ENCODE results near the gene USP43.
"Not testable (repeated sequence)": the region's sequence is repeated elsewhere in the genome, so short reads cannot be mapped to it uniquely, and the experiment has no call there.

USP43 gene, protein sequence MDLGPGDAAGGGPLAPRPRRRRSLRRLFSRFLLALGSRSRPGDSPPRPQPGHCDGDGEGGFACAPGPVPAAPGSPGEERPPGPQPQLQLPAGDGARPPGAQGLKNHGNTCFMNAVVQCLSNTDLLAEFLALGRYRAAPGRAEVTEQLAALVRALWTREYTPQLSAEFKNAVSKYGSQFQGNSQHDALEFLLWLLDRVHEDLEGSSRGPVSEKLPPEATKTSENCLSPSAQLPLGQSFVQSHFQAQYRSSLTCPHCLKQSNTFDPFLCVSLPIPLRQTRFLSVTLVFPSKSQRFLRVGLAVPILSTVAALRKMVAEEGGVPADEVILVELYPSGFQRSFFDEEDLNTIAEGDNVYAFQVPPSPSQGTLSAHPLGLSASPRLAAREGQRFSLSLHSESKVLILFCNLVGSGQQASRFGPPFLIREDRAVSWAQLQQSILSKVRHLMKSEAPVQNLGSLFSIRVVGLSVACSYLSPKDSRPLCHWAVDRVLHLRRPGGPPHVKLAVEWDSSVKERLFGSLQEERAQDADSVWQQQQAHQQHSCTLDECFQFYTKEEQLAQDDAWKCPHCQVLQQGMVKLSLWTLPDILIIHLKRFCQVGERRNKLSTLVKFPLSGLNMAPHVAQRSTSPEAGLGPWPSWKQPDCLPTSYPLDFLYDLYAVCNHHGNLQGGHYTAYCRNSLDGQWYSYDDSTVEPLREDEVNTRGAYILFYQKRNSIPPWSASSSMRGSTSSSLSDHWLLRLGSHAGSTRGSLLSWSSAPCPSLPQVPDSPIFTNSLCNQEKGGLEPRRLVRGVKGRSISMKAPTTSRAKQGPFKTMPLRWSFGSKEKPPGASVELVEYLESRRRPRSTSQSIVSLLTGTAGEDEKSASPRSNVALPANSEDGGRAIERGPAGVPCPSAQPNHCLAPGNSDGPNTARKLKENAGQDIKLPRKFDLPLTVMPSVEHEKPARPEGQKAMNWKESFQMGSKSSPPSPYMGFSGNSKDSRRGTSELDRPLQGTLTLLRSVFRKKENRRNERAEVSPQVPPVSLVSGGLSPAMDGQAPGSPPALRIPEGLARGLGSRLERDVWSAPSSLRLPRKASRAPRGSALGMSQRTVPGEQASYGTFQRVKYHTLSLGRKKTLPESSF

DNA sequence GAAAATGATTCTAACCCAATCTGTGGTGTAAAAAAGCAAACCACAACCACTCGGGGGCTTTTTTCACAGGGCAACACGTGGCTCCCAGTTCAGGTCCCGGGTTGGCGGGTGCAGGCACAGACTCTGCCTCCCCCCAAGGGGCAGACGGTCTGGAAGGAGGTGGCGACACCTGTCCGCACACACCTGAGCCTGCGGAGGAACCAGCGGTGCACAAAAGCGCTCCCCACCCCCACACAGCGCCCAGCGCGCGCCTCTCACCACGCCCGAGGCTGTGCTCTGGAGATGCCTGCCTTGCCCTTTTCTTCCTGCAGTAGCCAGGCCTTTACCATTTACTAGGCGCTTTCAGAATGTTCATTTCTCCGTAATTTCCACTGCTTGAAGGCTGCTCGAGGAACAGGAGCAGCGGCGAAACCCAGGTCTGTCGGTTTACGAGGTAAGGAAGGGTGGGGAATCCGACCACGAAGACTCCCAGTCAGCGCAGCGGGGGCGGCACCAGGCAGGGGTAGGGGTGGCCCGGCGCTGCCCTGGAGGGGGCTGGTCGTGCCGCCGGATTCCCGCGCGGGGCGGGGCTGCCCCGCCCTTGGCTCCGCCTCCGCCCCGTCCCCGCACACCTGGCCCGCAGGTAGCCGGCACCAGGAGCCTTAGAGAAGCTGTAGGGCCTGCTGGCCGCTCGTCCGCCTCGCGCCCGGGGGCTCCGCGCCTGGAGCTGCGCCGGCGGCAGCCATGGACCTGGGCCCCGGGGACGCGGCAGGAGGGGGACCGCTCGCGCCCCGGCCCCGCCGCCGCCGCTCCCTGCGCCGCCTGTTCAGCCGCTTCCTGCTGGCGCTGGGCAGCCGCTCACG, at the start of gene USP43:
Gene USP43 (plus strand): TSS at position 608 of the 842 bp plus-strand sequence. CDS start 116 bp downstream, at position 724.
- DNase-seq, result no peak

DNA sequence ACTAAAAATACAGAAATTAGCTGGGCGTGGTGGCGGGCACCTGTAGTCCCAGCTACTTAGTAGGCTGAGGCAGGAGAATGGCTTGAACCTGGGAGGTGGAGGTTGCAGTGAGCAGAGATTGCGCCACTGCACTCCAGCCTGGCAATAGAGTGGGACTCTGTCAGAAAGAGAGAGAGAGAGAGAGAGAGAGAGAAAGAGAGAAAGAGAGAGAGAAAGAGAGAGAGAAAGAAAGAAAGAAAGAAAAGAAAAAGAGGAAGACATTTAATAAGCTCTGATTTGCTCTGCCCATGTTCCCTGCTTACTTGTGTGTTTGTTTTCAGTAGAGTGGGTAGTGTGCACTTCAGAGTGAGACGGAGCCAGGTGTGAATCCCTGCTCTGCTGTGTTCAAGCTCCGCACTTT, 47.7 kb upstream of the USP43 start:
- DNase-seq, result not testable (repeated sequence)

DNA sequence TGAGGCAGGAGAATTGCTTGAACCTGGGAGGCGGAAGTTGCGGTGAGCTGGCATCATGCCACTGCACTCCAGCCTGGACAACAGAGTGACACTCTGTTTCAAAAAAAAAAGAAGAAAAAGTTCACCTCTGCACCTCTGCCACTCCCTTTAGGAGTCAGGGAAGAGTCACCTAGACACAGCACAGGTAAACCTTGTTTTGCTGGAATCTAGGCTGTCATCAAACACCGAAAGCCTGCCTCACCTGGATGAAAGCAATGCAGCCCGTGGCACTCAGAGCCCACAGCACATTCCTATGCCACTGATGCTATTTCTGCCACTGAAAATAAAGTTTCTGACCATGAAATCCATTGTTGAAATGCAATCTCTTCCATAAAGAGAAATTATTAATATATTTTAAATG, 46.7 kb upstream of the USP43 start:
- no peak for DNase-seq

DNA sequence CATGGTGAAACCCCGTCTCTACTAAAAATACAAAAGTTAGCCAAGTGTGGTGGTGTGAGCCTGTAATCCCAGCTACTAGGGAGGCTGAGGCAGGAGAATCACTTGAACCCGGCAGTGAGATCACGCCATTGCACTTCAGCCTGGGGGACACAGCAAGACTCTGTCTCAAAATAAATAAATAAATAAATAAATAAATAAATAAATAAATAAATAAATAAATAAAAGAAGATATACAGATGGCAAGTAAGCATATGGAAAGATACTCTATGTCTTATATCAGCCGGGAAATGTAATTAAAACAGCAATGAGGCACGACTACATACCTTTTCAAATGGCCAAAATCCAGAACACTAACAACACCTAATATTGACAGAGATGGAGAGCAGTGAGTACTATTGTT, 40.7 kb upstream of the USP43 start:
- DNase-seq, result not testable (repeated sequence)

DNA sequence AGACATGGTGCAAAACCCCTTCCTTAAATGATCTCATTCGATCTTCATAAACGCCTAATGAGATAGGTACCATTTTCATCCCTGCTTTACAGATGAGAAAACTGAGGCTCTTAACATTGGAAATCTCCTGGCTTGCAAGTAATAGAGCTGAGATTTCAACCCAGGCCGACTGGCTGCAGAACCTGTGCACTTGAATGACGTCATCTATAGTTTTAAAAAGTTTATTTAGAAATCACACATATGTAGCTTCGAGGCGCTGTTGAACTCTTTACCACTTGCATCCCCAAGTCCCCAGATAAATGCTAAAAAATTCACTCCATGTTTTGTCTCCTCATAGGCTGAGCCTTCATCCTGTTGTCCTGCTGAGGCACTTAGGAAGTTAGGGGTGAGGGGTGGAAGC, 38.9 kb upstream of the USP43 start:
- DNase-seq, result no peak

DNA sequence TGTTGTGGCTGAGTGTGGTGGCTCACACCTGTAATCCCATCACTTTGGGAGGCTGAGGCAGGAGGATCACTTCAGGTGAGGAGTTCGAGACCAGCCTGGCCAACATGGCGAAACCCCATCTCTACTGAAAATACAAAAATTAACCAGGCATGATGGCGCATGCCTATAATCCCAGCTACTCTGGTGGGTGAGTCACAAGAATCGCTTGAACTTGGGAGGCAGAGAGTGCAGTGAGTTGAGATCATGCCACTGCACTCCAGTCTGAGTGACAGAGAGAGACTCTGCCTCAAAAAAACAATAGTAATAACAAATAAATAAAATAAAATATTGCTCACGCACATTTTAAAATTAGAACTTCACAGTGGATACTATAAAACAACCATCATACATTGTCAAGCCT, 38.3 kb upstream of the USP43 start:
- not testable (repeated sequence) for DNase-seq

DNA sequence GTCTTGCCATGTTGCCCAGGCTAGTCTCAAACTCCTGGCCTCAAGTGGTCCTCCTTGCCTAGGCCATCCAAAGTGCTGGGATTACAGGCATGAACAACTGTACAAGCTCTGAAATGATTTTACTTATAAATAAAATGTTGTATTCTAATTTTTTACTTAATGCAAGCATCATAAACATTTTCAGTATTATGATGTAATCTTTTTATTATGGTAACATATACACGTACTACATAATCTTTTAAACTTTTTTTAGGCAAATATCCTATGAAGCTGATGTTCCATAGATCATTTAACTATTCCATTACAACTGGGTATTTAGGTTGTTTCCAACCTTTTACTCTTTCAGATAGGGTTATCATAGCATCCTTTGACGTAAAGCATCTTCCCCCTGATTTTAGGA, 33.8 kb upstream of the USP43 start:
- DNase-seq, result no peak

DNA sequence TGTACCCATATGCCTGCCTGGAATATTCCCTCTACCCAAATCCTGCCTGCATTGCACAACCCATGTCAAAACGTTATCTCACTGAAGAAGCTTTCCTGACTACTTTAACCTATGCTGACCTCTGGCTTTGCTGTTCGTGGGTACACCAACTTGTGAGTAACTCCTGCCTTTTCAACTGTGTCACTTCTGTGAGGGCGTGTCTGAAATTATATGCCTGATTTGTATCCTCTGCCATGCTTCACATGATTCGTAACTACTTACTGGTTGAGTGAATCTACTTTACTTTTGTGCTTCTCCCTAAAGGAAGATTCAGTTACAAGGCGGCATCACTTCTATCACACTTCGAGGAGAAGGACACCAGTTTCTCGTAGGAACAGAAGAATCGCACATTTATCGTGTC, 33.3 kb upstream of the USP43 start:
- no peak for DNase-seq

DNA sequence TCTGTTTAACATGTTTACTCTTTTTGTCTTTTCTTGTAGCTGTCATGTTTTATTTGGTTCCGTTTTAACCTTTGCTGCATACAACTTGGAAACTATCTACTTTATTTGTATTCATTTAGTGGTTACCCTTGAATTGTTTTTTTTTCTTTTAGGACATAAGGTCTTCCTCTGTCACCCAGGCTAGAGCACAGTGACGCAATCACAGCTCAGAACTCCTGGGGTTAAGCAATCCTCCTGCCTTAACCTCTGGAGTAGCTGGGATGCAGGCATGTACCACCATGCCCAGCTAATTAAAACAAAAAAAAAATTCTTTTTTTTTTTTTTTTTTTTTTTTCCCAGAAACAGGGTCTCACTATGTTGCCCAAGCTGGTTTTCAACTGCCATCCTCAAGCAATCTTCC, 29.8 kb upstream of the USP43 start:
- DNase-seq, result no peak

DNA sequence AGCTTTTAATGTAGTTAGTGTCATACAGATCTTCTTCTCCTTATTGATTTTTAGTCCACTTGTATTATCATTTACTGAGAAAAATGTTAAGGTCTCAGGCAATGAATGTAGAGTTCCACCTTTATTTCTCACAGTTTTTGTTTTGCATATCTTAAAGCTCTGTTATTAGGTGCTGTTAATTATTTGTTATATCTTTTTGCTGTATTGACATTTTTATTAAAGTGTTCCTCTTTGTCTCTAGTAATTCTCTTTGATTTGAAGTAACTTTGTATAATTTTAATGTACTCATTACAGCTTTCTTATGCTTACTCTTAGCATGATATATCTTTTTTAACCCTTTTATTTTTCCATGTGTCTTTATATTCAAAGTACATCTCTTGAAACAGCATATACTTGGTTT, 22.4 kb upstream of the USP43 start:
- no peak for DNase-seq

DNA sequence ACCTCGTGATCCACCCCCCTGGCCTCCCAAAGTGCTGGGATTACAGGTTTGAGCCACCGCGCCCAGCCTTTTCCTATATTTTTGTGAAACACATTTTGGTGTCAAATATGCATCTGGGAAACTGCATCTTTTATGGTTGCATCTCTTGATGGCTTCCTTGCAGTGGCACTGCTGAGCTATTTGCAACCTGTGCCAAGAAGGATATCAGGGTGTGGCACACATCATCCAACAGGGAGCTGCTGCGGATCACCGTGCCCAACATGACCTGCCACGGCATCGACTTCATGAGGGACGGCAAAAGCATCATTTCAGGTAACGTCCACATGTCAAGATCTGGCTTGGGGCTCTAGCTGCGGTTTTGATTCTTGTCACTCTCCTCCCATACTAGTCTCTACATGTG, 16.8 kb upstream of the USP43 start:
- no peak for DNase-seq

DNA sequence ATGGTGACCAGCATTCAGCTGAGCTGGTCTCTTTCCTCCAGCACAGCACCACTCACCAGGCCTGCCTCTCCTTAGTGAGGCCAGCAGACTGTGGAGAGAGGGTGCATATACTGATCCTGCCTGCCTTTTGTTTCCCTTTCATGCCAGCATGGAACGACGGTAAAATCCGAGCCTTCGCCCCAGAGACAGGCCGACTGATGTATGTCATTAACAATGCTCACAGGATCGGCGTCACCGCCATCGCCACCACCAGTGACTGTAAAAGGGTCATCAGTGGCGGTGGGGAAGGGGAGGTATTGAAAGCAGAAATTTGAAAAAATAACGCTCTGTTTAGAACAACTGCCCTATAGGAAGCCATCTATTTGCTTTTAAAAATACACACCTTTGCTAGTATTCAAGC, 12.6 kb upstream of the USP43 start:
- no peak for DNase-seq

DNA sequence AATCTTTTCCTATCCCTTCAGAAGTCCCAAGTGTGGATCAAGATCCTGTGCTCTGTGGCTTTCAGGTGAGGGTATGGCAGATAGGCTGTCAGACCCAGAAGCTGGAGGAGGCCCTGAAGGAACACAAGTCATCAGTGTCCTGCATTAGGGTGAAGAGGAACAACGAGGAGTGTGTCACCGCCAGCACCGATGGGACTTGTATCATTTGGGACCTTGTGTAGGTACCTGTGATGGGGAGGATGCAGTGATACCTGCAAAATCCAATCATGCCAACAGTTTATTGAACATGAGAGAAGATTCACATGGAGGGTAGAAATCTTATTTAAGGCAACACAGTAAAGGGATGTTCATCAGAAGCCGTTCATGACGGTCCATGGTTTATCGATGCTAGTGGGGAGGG, 10.0 kb upstream of the USP43 start:
- no peak for DNase-seq

DNA sequence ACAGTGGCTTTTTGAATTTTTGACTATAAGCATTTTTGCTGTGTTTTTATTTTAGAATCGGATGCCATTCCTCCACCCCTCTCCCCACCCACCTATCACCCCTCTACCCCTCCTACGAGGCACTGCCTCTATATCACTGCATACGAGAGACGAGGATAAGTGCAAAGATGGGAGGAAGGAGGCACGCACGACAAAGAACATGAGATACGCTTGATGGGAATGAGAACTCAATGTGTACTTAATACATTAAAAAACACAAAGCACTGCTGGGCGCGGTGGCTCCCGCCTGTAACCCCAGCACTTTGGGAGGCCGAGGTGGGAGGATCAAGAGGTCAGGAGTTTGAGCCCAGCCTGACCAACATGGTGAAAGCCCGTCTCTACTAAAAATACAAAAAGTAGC, 8.8 kb upstream of the USP43 start:
- DNase-seq, result no peak

DNA sequence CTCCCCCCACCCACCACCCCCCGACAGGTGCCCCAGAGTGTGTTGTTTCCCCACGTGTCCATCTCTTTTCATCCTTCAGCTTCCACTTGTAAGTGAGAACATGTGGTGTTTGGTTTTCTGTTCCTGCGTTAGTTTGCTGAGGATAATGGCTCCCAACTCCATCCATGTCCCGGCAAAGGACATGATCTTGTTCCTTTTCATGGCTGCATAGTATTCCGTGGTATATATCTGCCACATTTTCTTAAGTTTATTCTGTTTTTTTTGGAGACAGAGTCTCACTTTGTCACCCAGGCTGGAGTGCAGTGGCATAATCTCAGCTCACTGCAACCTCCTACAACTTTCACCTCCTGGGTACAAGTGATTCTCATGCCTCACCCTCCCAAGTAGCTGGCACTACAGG, 4.9 kb upstream of the USP43 start:
- DNase-seq, result not testable (repeated sequence)

DNA sequence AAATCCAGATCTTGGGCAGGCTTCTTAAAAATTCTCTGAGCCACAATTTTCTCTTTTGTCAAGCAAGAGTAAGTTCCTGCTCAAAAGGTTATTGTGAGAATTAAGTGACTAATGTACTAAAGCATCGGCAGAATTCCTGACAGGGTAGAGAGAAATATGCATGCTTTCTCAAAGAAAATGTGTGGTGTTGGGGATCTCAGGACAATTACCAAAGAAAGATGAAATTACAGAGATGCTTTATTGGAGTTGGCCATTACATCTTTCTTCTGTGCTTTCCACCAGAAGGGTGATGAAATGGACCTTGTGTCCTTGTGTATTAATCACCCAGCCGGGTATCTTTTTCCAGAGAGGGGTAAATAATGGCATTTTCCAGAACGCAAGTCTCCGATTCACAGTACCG, 1.7 kb upstream of the USP43 start:
- no peak for DNase-seq

DNA sequence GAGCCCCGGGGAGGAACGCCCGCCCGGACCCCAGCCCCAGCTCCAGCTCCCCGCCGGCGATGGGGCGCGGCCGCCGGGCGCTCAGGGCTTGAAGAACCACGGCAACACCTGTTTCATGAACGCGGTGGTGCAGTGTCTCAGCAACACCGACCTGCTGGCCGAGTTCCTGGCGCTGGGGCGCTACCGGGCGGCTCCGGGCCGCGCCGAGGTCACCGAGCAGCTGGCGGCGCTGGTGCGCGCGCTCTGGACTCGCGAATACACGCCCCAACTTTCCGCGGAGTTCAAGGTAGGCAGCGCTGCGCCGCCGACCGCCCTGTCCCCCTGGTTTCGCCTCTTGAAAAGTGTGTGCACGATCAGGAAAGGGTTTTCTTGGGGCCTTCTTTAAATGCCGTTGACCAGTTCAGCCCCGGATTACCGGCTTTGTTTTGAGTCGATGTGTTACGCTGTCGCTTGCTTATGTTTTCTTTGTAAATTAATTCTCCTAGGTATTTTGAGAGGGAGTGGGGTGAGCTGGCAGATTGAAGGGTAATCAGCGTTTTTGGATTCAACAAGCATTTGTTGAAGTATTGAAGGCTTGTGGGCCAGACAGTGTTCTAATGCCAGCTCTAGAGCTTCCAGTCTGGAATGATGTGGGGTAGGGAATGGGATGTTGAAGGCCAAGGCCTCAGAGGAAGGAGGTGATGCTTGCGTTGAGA, 681 bp downstream of the USP43 start:
- DNase-seq, result no peak

DNA sequence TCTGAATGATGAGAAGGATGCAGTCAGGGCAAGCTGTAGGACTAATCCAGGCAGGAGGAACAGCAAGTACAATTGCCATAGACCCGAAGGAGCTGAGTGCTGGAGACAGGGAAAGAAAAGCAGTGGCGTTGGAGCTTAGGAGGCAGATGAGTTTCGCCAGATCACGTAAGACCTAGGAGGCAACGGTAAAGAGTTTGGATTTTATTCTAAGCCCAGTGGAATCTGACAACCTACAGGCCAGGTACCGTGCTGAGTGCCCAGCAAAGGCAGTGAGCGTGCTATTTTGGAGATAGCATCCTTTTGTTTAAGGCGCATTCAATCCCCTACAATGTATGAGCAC, 1.2 kb downstream of the USP43 start:
- no peak for DNase-seq

DNA sequence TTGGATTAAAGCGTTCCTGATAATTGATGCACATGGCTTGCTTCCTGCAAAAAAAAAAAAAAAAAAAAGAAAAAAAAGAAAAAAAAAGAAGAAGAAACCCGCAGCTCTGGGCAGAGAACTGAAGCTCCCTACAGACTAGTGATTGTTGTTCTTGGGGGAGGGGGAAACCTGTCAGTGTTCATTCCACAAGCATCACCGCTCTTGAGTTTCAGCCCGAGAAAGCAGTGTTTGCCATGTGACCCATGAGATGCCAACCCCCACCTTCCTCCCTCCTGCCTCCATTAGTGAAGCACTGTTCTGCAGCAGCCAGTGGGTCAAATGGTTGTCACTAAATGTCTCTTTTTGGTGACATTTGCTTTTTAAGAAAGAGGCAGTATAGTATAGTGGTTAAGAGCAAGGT, 1.7 kb downstream of the USP43 start:
- DNase-seq, result no peak

DNA sequence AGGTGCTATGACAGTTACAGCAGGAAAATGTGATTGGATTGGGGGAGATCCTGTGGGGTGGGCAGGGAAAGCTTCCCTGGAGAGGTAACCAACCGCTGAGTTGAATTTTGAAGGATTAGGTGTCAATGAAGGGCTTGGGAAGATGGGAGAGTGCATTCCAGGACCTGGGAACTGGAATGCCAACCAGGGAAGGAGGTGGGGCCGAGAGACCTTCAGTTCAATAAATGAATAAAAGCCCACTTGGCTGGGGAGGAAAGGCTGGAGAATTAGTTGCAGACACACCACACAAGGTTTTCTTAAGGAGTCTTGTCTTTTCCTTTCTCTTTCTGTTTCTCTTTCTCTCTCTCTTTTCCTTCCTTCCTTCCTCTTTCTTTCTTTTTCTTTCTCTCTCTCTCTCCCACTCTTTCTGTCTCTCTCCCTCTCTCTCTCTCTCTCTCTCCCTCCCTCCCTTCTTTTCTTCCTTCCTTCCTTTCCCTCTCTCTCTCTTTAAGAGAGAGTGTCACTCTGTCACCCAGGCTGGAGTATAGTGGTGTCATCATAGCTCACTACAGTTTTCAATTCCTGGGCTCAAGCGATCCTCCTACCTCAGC, 3.3 kb downstream of the USP43 start:
- DNase-seq, result no peak

DNA sequence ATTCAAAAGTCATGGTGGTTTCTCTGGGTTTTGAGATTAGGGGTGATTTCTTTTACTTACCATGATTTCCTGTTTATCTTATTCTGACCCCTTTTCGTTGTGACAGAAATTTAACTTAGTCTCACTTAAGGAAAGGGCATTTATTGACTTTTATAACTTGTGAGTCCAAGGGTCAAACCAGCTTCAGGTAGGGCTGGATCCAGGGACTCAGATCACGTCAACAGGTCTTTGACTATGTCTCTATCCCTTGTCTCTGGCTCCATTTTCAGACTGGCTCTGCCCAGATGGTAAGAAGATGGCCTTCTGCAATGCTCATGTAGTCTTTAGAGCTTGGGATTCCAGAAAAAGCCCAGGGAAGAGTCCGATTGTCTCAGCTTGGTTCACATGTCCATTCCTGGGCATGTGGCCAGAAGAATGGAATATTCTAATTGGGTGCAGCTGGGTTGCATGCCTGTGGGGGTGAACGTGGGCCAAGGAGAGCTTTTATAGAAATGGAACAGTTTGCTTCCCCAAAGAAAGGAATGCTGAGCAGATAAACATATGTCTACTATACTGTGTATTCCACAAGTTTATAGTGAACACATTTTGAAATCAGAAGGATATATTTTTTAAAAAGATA, 13.4 kb downstream of the USP43 start:
- DNase-seq, result no peak

Data from SHP77 treated with DMSO at 0.1 percent for 48 hours (cell line).